MCF 10A (cell line): Measurements from ENCODE around the gene VPS26B. TPM values are rescaled to one million over a fixed set of nuclear protein-coding genes. Genes with fewer than 3 reads are reported as not detected.
A peak's percentile ranks its signal among the peaks of the same experiment; 100 is the strongest.

Source experiments
- BruUV-seq: library from RNA; stranded (reverse); fragments of 400-500 nt; replicated peaks from 2 replicates; lab custom pipeline; 2021; lab: Mats Ljungman, UMichigan
- CTCF ChIA-PET: fragments of 300-600 bp; sonication (Branson Sonifier 250); formaldehyde crosslinking; extraction: SDS; loops from one replicate; lab custom pipeline; 2021; ENCODE audit warnings: antibody characterized with exemption, inconsistent platforms; lab: Yijun Ruan, JAX
- POLR2A ChIA-PET: fragments of 300-600, 350-650 bp; sonication (Branson Sonifier 250); formaldehyde crosslinking; extraction: SDS; loops from one replicate; lab custom pipeline; 2020; ENCODE audit warnings: antibody characterized with exemption, inconsistent platforms; lab: Yijun Ruan, JAX
- DNase-seq: peaks from one replicate; pipeline ENCODE4 v3.0.0-alpha.2; 2018; ENCODE audit not compliant: unreplicated experiment
- H3K27ac Mint-ChIP-seq: one replicate; pipeline ENCODE4 v1.8.0; 2022; ENCODE audit warnings: mild to moderate bottlenecking, low read depth, mixed read lengths; ENCODE audit not compliant: unreplicated experiment
- H3K27me3 Mint-ChIP-seq: one replicate; pipeline ENCODE4 v1.8.0; 2022; ENCODE audit warnings: mixed read lengths; ENCODE audit not compliant: insufficient read depth, unreplicated experiment
- H3K36me3 Mint-ChIP-seq: one replicate; pipeline ENCODE4 v1.8.0; 2022; ENCODE audit warnings: mild to moderate bottlenecking, moderate library complexity, mixed read lengths; ENCODE audit not compliant: insufficient read depth, unreplicated experiment
- H3K4me1 Mint-ChIP-seq: one replicate; pipeline ENCODE4 v1.8.0; 2022; ENCODE audit warnings: mixed read lengths; ENCODE audit not compliant: insufficient read depth, unreplicated experiment
- H3K4me3 Mint-ChIP-seq: one replicate; pipeline ENCODE4 v1.8.0; 2022; ENCODE audit warnings: mild to moderate bottlenecking, moderate library complexity, mixed read lengths; ENCODE audit not compliant: unreplicated experiment
- H3K9me3 Mint-ChIP-seq: one replicate; pipeline ENCODE4 v1.8.0; 2022; ENCODE audit warnings: mixed read lengths; ENCODE audit not compliant: unreplicated experiment
- CTCF ChIP-seq: fragments of 200-600 bp; IDR thresholded peaks from one replicate; pipeline ENCODE4 v1.8.0; 2022; ENCODE audit warnings: antibody characterized with exemption, mild to moderate bottlenecking; ENCODE audit not compliant: unreplicated experiment
- intact Hi-C: fragments of 100-400 bp; cut with micrococcal nuclease; formaldehyde crosslinking; loops from 2 replicates; pipeline ENCODE4 v1.14.1; 2022
- total RNA-seq: library from RNA; stranded (reverse); gene quantifications from 2 replicates; pipeline ENCODE4 v1.2.3, GENCODE V29; 2022

Gene VPS26B
- total RNA-seq, 1 experiment from 2014 or later, result 45.2 TPM

- peaks cover 22% of the 10 kb centered on the region for H3K4me1 Mint-ChIP-seq
- POLR2A ChIA-PET, result interaction anchor here (0.7 to 5.3 kb wide), 2 partner anchors 21 to 26 kb away, joined by 4 to 52 read pairs; partner anchors contain the start of genes NCAPD3 and VPS26B
- H3K36me3 Mint-ChIP-seq, result peaks cover 29% of the 10 kb centered on the region
- no peak overlapping the region for H3K27ac Mint-ChIP-seq
- TF ChIP-seq CTCF, result no peak
- intact Hi-C loops, result no loop called here
- CTCF ChIA-PET, result interaction anchor here (0.6 to 2.7 kb wide), 2 partner anchors 12 to 199 kb away, joined by 5 to 9 read pairs; no protein-coding TSS in a partner anchor
- no TSS peak for BruUV-seq
- H3K4me3 Mint-ChIP-seq, result no peak overlapping the region
- no peaks in the 10 kb centered on the region for H3K27me3 Mint-ChIP-seq
- DNase-seq, result no peak
- H3K9me3 Mint-ChIP-seq, result no peaks in the 10 kb centered on the region
Observed at GRCh38 chr11:134250246-134250645, 25.8 kb downstream of the VPS26B start.

- intact Hi-C loops, result no loop called here
- Mint-ChIP-seq H3K4me3 (no peak overlapping the region), H3K4me1 (peaks cover 22% of the 10 kb centered on the region), H3K36me3 (peaks cover 29% of the 10 kb centered on the region), H3K27me3 (no peaks in the 10 kb centered on the region), H3K27ac (no peak overlapping the region), H3K9me3 (no peaks in the 10 kb centered on the region)
- TF ChIP-seq CTCF, result no peak
- no peak for DNase-seq
- BruUV-seq, result no TSS peak
- POLR2A ChIA-PET, result interaction anchor here (0.7 to 5.3 kb wide), 2 partner anchors 22 to 26 kb away, joined by 4 to 52 read pairs; partner anchors contain the start of genes NCAPD3 and VPS26B
- CTCF ChIA-PET, result interaction anchor here (2.7 kb wide), 1 partner anchor 12 kb away, joined by 9 read pairs; no protein-coding TSS in a partner anchor
Observed at GRCh38 chr11:134250675-134251074, 26.2 kb downstream of the VPS26B start.

GRCh38 chr11:134252346-134253187 is 28.1 kb downstream of the VPS26B start:
- H3K4me3 Mint-ChIP-seq, result peak overlapping the region; percentile 90
- no peak for TF ChIP-seq CTCF
- DNase-seq, result no peak
- ChIA-PET POLR2A (interaction anchor here (0.7 to 5.3 kb wide), 6 partner anchors 12 to 133 kb away, joined by 3 to 52 read pairs (median 7); partner anchors contain the start of genes NCAPD3 and VPS26B), CTCF (interaction anchor here (0.6 to 2.7 kb wide), 5 partner anchors 10 to 220 kb away, joined by 3 to 9 read pairs (median 3); partner anchors contain the start of gene VPS26B)
- intact Hi-C loops, result loop anchor here (2.0 kb wide), 1 partner anchor 28 kb away; the partner anchor contains the start of gene VPS26B
- no peaks in the 10 kb centered on the region for H3K27me3 Mint-ChIP-seq
- peaks cover 28% of the 10 kb centered on the region for H3K36me3 Mint-ChIP-seq
- peak overlapping the region; percentile 83 for H3K27ac Mint-ChIP-seq
- no peaks in the 10 kb centered on the region for H3K9me3 Mint-ChIP-seq
- peaks cover 22% of the 10 kb centered on the region for H3K4me1 Mint-ChIP-seq
- BruUV-seq, result no TSS peak
